Activated CD8-positive, alpha-beta memory T cell treated with anti-CD3 and anti-CD28 coated beads, Interleukin-2, amount 50 U/mL, for 1 hour (primary cell): ENCODE results near the gene CNKSR3.

Experiments used
- DNase-seq: peaks from one replicate; pipeline ENCODE4 v3.0.0-alpha.2; 2020; ENCODE audit errors: extremely low read depth

CNKSR3 gene

GRCh38 chr6:154457046-154457713 is 53.3 kb downstream of the CNKSR3 start:
- no peak for DNase-seq

GRCh38 chr6:154453329-154453728 is 57.2 kb downstream of the CNKSR3 start:
- DNase-seq, result no peak

GRCh38 chr6:154450498-154450897 is 60.0 kb downstream of the CNKSR3 start:
- no peak for DNase-seq

- DNase-seq, result no peak
Observed at GRCh38 chr6:154448448-154449096, 61.9 kb downstream of the CNKSR3 start.

- no peak for DNase-seq
Observed at GRCh38 chr6:154447954-154448353, 62.5 kb downstream of the CNKSR3 start.

- DNase-seq, result no peak
Observed at GRCh38 chr6:154446984-154447383, 63.5 kb downstream of the CNKSR3 start.

- DNase-seq, result no peak
Observed at GRCh38 chr6:154445417-154445816, 65.1 kb downstream of the CNKSR3 start.

GRCh38 chr6:154441995-154442310 is 68.5 kb downstream of the CNKSR3 start:
- DNase-seq, result no peak

GRCh38 chr6:154440422-154441043 is 70.0 kb downstream of the CNKSR3 start:
- no peak for DNase-seq

- DNase-seq, result no peak
Observed at GRCh38 chr6:154440022-154440421, 70.5 kb downstream of the CNKSR3 start.

GRCh38 chr6:154438882-154439415 is 71.5 kb downstream of the CNKSR3 start:
- no peak for DNase-seq

- DNase-seq, result no peak
Observed at GRCh38 chr6:154435400-154435945, 75.0 kb downstream of the CNKSR3 start.

- no peak for DNase-seq
Observed at GRCh38 chr6:154434662-154435061, 75.8 kb downstream of the CNKSR3 start.

- no peak for DNase-seq
Observed at GRCh38 chr6:154433477-154434241, 76.8 kb downstream of the CNKSR3 start.

GRCh38 chr6:154432533-154433476 is 77.7 kb downstream of the CNKSR3 start:
- DNase-seq, result no peak

GRCh38 chr6:154430481-154430919 is 80.0 kb downstream of the CNKSR3 start:
- no peak for DNase-seq

GRCh38 chr6:154429711-154430110 is 80.8 kb downstream of the CNKSR3 start:
- no peak for DNase-seq

- DNase-seq, result no peak
Observed at GRCh38 chr6:154428897-154429296, 81.6 kb downstream of the CNKSR3 start.

- DNase-seq, result no peak
Observed at GRCh38 chr6:154427446-154427845, 83.0 kb downstream of the CNKSR3 start.

GRCh38 chr6:154426997-154427396 is 83.5 kb downstream of the CNKSR3 start:
- no peak for DNase-seq

GRCh38 chr6:154425034-154425433 is 85.5 kb downstream of the CNKSR3 start:
- no peak for DNase-seq
